ENCODE data around the gene BPIFB2. TPM values are rescaled to one million over a fixed set of nuclear protein-coding genes. Genes with fewer than 3 reads are reported as not detected.

The BPIFB2 gene
- total and polyA plus RNA-seq, 2 donors from 2014 or later: not detected

DNA sequence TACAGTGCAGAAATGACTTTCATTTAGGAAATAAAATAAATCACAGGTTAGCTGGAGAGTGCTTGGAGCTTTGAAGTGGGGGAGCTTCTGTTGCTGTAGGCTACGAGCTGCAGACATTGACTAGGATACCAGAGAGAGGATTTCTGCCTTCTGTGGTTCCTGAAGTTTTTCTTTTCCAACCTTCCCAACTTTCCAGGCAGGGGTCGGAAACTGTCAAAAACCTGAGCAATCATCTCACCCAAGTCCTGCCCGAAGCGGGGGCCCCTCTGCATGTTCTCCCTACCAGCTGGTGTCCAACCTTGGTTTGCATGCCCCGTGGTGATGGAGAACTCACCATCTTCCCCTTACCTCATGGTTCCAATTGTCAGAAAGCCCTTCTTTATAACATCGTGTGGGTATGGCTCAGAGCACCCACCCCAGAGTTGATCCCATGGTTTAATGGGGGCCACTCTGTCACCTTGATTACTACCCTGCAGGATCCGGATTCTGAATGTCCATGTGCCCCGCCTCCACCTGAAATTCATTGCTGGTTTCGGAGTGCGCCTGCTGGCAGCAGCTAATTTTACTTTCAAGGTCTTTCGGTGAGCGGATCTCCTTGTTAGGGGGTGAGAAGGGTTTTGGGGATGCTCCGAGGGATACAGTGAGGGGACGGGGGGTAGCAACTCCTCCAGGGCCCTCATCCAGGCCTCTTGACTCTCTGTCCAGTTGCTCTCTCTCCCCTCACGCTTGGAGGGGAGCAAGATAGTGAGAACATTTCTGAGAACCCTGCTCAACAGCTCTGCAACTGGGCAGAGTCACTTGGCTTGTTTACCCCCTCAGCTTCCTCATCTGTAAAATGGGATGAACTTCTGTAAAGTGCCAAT, 5.1 kb downstream of the BPIFB2 start:
- DNase-seq (no peak), FAIRE-seq (no peak)
- Histone ChIP-seq H3K27ac (ENCODE audit: low read depth in 2 of 2, low read length in 2 of 2) (no peak overlapping the region), H3K36me3 (ENCODE audit: control insufficient read depth in 2 of 3, insufficient read depth in 3 of 3, low read length in 3 of 3) (no peaks in the 10 kb centered on the region), H3K9me3 (ENCODE audit: control insufficient read depth in 2 of 3, insufficient read depth in 1 of 3, low read length in 3 of 3) (no peaks in the 10 kb centered on the region), H3K27me3 (ENCODE audit: control insufficient read depth, insufficient read depth, low read length) (no peaks in the 10 kb centered on the region), H3K4me3 (ENCODE audit: low read length in 3 of 3) (no peak overlapping the region), H3K9ac (ENCODE audit: low read length in 3 of 3) (no peak overlapping the region), H3K4me1 (ENCODE audit: control insufficient read depth in 2 of 3, insufficient read depth in 2 of 3, low read depth in 1 of 3, low read length in 3 of 3) (peaks cover 0 to 3% (median 0%) of the 10 kb centered on the region in 3 donors)
- intact Hi-C loops (cut with DNase I): no loop called here
- TF ChIP-seq, protein P1, sequence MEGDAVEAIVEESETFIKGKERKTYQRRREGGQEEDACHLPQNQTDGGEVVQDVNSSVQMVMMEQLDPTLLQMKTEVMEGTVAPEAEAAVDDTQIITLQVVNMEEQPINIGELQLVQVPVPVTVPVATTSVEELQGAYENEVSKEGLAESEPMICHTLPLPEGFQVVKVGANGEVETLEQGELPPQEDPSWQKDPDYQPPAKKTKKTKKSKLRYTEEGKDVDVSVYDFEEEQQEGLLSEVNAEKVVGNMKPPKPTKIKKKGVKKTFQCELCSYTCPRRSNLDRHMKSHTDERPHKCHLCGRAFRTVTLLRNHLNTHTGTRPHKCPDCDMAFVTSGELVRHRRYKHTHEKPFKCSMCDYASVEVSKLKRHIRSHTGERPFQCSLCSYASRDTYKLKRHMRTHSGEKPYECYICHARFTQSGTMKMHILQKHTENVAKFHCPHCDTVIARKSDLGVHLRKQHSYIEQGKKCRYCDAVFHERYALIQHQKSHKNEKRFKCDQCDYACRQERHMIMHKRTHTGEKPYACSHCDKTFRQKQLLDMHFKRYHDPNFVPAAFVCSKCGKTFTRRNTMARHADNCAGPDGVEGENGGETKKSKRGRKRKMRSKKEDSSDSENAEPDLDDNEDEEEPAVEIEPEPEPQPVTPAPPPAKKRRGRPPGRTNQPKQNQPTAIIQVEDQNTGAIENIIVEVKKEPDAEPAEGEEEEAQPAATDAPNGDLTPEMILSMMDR (IDR thresholded peaks at IDR 0.05; ENCODE audit: borderline replicate concordance, extremely low read depth, insufficient read depth): no peak

DNA sequence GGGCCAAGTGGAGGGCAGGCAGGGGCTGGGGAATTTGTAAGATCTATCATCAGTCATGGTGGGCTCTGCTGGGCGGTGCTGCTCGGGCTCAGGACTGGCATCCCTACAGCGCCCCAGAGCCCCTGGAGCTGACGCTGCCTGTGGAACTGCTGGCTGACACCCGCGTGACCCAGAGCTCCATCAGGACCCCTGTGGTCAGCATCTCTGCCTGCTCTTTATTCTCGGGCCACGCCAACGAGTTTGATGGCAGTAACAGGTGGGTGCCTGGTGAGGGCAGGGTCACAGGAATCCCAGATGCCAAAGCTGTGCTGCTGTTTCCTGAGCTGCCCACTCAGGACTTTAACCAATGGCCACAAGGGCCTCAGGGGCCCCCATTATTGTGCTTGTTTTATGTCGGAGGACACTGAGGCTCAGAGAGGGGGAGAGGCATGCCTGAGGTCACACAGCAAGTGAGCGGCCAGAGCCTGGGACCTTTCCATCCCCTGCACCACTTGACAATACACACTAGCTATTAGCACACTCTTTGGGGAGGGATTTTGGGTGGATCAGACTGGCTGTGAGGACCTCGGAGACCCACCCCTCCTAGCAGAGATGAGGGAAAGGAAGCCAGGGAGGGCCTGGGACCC, 6.3 kb downstream of the BPIFB2 start:
- Histone ChIP-seq H3K4me3 (ENCODE audit: low read length in 3 of 3) (no peak overlapping the region), H3K9ac (ENCODE audit: low read length in 3 of 3) (no peak overlapping the region), H3K4me1 (ENCODE audit: control insufficient read depth in 2 of 3, insufficient read depth in 2 of 3, low read depth in 1 of 3, low read length in 3 of 3) (peaks cover 0 to 3% (median 0%) of the 10 kb centered on the region in 3 donors), H3K9me3 (ENCODE audit: control insufficient read depth in 2 of 3, insufficient read depth in 1 of 3, low read length in 3 of 3) (no peaks in the 10 kb centered on the region), H3K27ac (ENCODE audit: low read depth in 2 of 2, low read length in 2 of 2) (no peak overlapping the region), H3K27me3 (ENCODE audit: control insufficient read depth, insufficient read depth, low read length) (no peaks in the 10 kb centered on the region), H3K36me3 (ENCODE audit: control insufficient read depth in 2 of 3, insufficient read depth in 3 of 3, low read length in 3 of 3) (no peaks in the 10 kb centered on the region)
- DNase-seq (no peak), FAIRE-seq (no peak)
- TF ChIP-seq, protein P1 (IDR thresholded peaks at IDR 0.05; ENCODE audit: borderline replicate concordance, extremely low read depth, insufficient read depth): no peak
- intact Hi-C loops (cut with DNase I): no loop called here

DNA sequence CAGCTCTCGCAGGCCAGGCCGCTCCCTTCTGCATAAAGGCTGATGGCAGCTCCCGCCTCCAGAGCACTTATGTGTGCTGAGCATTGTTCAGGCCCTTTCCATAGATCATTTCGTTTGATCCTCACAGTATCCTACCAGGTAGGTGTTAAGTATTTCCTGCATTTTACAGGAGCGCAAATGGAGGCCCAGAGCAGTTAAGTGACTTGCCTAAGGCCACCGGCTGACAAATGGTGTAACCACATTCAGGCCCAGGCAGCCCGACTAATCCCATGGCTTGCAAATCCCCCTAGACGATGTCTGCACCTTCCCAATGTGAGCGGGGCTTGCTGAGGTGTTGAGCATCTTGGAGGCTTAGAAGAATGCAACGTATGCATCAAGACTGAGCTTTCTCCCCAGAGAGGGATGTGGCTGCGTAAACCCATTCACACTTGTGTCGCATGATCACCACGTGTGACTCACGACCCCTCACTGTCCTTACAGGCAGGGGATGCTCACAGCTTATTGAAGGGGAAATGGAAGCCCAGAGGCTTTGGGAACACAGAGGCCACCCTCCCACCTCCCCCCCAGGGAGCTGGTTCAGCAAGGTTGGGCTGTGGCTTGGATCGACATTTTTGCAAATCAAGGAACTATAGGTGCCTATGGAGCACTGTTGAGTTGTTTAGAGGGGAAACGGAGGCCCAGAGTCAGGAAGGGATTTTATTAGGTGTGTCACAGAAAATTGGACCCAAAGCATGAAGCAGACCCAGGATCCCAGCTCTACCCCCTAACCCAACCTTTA, 7.0 kb downstream of the BPIFB2 start:
- peaks cover 0 to 3% (median 0%) of the 10 kb centered on the region in 3 donors for H3K4me1 ChIP-seq (ENCODE audit: control insufficient read depth in 2 of 3, insufficient read depth in 2 of 3, low read depth in 1 of 3, low read length in 3 of 3)
- DNase-seq (no peak), FAIRE-seq (no peak)
- TF ChIP-seq, protein P1 (IDR thresholded peaks at IDR 0.05; ENCODE audit: borderline replicate concordance, extremely low read depth, insufficient read depth): no peak
- H3K4me3 ChIP-seq (ENCODE audit: low read length in 3 of 3): no peak overlapping the region
- no peak overlapping the region for H3K27ac ChIP-seq (ENCODE audit: low read depth in 2 of 2, low read length in 2 of 2)
- intact Hi-C loops (cut with DNase I): no loop called here
- no peaks in the 10 kb centered on the region for H3K36me3 ChIP-seq (ENCODE audit: control insufficient read depth in 2 of 3, insufficient read depth in 3 of 3, low read length in 3 of 3)
- no peaks in the 10 kb centered on the region for H3K9me3 ChIP-seq (ENCODE audit: control insufficient read depth in 2 of 3, insufficient read depth in 1 of 3, low read length in 3 of 3)
- H3K27me3 ChIP-seq (ENCODE audit: control insufficient read depth, insufficient read depth, low read length): no peaks in the 10 kb centered on the region
- H3K9ac ChIP-seq (ENCODE audit: low read length in 3 of 3): no peak overlapping the region
